Activated T-helper 1 cell treated with Interleukin-2 at 50 U/mL for 16 hours (primary cell): ENCODE measurements around the gene LRCH4.

ENCODE experiments used
- DNase-seq: peaks from one replicate; pipeline ENCODE4 v3.0.0-alpha.2; 2020; ENCODE audit warnings: low read depth

Gene LRCH4, protein sequence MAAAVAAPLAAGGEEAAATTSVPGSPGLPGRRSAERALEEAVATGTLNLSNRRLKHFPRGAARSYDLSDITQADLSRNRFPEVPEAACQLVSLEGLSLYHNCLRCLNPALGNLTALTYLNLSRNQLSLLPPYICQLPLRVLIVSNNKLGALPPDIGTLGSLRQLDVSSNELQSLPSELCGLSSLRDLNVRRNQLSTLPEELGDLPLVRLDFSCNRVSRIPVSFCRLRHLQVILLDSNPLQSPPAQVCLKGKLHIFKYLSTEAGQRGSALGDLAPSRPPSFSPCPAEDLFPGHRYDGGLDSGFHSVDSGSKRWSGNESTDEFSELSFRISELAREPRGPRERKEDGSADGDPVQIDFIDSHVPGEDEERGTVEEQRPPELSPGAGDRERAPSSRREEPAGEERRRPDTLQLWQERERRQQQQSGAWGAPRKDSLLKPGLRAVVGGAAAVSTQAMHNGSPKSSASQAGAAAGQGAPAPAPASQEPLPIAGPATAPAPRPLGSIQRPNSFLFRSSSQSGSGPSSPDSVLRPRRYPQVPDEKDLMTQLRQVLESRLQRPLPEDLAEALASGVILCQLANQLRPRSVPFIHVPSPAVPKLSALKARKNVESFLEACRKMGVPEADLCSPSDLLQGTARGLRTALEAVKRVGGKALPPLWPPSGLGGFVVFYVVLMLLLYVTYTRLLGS

DNA sequence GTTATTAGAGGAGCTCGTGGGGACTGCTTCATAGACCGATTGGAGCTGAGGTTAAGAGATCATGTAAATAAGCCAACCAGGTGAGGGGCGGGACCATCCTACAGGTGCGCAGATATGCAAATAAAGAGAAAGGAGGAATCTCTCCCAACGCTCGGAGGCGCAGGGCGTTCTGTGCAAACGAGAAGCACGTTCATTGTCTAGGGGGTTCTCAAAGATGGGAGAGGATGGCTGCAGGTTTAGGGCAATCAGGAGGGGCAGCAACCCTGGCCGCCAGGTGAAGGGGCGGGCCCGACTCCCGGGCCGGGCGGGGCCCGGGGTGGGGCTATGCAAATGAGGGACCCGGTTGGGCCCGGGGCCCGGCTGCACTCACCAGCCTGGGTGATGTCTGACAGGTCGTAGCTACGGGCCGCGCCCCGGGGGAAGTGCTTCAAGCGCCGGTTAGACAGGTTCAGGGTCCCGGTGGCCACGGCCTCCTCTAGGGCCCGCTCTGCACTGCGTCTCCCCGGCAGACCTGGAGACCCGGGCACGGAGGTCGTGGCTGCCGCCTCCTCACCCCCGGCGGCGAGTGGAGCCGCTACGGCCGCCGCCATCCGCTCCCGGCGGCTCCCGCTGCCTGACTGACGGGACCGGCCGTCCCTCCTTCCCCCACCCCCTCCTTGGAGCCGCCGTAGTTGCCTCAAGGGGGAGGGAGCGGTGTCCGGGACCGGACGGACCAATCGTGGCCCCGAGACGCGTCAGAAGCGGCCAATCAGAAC, at the start of gene LRCH4:
TSS of gene LRCH4 (minus strand) at position 619 of the 755 bp plus-strand sequence. CDS start at position 590, 29 bp downstream.
- peak; percentile 55 for DNase-seq

DNA sequence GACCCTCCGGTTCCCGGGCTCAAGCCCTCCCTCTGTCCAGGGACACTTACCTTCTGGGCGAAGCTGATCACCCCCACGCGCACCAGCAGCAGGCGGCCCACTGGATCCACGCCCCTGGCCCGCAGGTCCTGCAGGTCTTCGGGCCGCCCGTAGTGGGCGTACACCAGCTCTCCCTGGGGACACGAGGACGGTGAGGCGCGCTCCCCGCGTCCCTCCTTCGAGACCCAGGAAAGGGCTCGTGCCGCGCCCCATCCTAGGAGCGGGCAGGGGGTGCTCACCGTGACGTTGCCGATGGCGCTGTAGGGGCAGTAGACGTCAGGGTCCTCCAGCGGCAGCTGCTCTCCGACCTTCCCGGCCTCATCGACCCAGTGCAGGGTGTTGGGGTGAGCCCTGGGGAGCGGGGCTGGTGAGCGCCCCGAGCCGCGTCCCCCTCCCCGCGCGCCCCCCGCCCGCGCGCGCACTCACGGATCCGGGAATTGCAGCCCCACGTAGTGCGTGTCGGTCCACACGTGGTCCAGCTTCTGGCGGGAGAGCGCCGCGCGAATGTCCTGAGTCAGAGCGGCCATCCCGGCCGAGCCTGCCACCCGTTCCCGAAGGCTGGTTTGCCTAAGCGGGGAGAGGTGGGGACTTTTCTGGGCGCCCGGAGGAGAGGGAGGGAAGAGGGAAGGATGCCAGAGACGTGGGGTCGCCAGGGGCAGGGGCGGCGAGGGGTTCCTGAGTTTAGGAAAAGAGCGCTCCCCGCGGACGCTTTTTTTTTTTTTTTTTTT, 47.2 kb upstream of the LRCH4 start:
- DNase-seq = peak; percentile 43

GRCh38 chr7:100630066-100630465, 44.1 kb upstream of the LRCH4 start:
- no peak for DNase-seq

- no peak for DNase-seq
Measured at GRCh38 chr7:100629117-100629716, 43.3 kb upstream of the LRCH4 start.

DNA sequence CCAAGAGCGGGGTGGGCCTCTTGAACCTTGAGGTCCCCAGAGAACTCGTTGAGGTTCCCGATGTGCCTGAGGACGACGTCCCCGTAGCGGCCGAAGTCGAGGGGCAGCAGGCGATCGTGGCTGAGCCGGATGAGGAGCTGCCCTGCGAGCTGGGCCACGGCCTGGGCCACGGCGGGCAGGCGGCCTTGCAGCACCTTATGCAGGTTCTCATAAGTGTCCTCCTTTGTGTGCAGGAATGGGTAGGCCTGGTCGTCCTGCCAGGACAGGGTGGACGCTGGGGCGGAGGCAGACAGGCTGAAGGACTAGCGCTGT, 41.3 kb upstream of the LRCH4 start:
- DNase-seq = no peak

DNA sequence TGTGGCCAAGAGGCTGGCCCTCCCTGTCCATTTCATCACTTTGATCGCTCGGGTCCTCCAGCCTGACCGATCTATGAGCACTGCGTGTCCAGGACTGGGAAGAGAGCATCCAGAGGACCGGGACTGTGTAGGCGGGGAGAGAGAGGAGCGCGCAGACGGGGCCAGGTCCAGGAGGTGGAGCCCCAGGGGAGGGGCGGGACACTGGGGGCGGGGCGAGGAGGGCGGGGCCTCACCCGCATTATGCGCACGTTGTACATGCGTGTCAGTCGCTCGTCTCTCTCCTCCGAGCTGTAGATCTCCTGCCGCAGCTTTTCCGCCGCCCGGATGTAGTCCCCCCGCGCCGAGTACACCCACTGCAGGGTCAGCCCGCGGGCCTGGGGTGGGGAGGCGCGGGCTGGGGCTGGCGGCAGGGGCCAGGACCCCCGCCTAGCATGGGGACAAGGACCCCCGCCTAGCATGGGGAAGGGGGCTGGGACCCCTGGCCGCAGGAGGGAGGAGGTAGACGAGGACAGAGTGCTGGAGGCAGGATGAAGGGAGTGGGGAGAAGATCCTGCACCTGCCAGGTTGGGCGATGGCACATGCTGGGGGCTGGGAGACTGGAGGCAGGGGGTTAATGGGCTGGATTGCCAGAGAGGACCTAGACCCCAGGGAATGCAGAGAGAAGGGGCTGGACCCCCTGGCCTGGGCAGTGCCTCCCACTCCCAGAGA, 40.8 kb upstream of the LRCH4 start:
- DNase-seq = peak; percentile 85

- no peak for DNase-seq
Measured at GRCh38 chr7:100626055-100626454, 40.1 kb upstream of the LRCH4 start.

DNA sequence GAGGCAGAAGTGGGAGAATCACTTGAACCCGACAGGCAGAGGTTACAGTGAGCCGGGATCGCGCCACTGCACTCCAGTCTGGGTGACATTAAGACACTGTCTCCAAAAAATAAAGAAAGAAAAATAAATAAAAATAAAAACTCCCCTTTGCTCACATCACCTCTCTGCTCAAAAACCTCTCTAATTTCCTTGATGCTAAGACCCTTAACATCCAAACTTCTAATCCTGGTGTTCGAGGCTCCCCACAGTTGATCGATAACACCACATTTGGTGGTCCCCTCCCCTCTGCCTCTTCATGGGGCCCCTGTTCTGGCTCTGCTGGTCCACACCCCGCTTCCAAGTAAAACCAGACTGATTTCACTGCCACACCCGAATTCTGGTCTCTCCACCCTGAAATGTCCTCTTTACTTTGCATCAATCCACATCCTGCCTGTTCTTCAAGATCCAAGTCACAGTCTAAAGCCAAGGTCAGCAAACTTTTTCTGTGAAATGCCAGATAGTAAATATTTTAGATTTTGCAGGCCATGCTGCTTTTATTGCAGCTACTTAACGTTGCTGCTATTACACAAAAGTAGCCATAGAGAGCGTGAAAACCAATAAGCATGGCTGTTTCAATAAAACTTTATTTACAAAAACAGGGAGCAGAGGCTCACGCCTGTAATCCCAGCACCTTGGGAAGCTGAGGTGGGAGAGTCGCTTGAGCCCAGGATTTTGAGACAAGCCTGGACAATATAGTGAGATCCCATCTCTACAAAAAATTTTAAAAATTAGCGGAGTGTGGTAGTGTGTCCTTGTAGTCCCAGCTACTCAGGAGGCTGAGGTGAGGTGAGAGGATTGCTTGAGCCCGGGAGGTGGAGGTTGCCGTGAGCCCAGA, 38.3 kb upstream of the LRCH4 start:
- no peak for DNase-seq

DNA sequence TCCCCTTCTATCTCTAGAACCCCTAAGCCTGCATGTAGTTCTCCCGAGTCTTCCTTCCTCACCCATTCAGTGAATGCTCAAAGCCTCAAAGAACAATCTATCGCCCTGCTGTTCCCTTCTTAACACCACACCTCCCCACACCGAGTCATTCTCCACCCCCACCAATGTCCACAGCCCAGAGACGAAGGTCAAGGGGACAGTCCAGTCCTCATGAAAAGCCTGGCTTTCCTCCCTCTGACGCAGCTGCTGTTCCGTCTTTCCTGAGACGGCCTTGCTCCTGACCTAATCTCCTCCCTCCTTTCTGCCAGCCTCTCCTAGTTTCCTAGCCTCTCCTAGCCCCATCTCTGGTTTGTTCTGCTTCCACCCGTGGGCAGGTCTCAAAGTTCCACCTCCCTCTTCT, 35.6 kb upstream of the LRCH4 start:
- DNase-seq = no peak

GRCh38 chr7:100620804-100621203, 34.9 kb upstream of the LRCH4 start:
- DNase-seq = no peak

- DNase-seq = no peak
Measured at GRCh38 chr7:100620239-100620638, 34.3 kb upstream of the LRCH4 start.

- DNase-seq = no peak
Measured at GRCh38 chr7:100614308-100614861, 28.5 kb upstream of the LRCH4 start.

GRCh38 chr7:100613412-100614175, 27.7 kb upstream of the LRCH4 start:
- DNase-seq = no peak

DNA sequence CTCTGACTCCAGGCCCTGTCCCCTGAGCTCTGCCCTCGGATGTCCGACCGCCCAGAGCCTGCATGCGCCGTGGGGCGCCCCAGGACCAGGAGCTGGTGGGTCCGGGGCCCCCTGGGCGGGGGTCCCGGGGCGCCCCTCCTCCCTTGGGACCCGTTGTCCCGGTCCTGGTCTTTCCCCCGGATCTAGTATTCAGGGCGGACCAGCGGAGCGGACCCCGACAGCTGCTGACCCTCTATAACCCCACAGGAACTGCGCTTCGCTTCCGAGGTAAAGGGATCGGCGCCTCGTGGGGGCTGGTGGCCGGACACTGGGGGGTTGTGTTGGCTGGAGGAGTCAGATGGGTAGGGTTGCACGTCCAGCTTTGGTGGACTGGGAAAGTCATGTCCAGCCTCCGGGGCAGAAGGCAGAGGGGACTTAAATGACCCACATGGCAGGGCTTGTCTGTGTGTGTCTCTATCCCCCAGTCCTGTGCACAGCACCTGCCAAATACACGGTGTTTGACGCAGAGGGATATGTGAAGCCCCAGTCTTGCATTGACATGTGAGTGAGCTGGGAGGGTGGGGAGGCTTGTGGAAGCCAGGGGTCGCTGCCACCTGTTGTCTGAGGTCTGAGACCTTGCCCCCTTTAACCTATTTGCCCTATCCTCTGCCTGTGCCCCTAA, 26.9 kb upstream of the LRCH4 start:
- no peak for DNase-seq

DNA sequence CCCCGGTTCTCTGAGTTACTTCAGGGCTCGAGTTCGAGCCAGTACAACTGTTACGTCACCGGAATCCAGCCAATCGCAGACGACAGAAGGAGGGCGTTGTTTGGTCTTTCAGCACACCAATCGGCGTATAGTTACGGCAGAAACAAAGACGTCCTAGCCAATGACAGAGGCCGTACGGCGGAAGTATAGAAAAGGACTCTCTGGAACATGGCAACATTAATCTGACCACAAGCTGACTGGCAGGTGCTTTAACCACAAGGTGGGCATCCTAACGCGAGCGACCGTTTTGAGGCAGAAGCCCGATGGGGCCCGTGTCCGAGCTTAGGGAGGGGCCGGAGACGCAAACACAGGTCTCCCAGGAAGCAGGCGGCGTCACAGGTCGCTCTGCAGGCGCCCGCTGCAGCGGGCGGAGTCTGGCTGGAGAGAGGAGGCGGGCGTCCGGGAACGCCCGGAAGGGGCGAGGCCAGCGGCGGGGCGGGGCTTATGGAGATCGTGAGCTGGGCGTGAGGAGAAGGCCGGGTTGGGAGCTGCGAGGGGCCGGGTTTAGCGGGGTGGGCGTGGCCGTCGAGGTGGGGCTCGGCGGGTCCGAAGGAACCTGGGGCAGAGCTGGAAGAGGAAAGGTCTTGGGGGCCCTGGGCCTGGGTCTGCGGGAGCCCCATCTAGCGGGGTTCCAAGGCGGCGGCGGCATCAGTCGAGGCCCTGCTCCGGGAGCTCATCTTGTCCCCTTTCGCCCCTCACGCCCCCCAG, 26.2 kb upstream of the LRCH4 start, which contains the start of gene MOSPD3:
TSS of gene MOSPD3 (plus strand) at position 558 of the 747 bp plus-strand sequence. CDS start 252 bp downstream, outside the sequence.
- peak; percentile 94 for DNase-seq

DNA sequence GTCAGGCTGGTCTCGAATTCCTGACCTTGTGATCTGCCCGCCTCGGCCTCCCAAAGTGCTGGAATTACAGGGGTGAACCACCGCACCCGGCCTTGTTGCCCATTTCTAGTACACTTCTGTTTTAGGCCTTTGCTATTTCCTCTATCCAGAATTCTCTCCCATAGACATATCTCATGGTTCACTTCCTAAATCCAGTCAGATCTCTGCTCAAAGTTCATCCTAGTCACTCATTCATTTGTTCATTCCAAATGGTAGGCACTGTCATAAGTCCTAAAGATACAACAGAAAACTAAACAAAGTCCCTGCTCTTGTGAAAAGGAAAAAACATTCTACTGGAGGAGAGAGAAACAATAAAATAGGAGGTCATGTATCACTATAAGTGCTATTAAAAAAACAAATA, 24.0 kb upstream of the LRCH4 start:
- no peak for DNase-seq

GRCh38 chr7:100607111-100607510, 21.2 kb upstream of the LRCH4 start:
- no peak for DNase-seq

DNA sequence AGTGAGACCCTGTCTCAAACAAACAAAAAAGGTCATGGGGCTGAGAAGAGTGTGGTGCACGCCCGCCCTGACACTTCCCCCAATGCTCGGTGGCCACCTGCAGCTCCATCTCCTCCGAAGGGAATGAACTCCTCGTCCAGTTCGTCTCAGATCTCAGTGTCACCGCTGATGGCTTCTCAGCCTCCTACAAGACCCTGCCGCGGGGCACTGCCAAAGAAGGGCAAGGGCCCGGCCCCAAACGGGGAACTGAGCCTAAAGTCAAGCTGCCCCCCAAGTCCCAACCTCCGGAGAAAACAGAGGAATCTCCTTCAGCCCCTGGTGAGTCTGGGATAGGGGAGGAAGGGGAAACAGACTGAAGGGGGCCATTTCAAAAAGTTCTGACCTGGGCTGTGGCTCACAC, 20.4 kb upstream of the LRCH4 start:
- no peak for DNase-seq
